OCI-LY7 (cell line): ENCODE measurements around the gene ZNF474.

Source experiments
- CTCF ChIP-seq: fragments of 200-600 bp; sonication (generic); conservative IDR thresholded peaks from 2 replicates; pipeline ENCODE4 v1.5.1; 2014; ENCODE audit warnings: mild to moderate bottlenecking, antibody characterized with exemption, low read length, moderate library complexity, mixed read lengths
- EZH2phosphoT487 ChIP-seq: fragments of 200-600 bp; sonication (generic); IDR thresholded peaks from 2 replicates; pipeline ENCODE4 v1.6.1; 2018; ENCODE audit warnings: low read depth, borderline replicate concordance, mild to moderate bottlenecking, mixed run types, antibody characterized with exemption, low read length, moderate library complexity, mixed read lengths

DNA sequence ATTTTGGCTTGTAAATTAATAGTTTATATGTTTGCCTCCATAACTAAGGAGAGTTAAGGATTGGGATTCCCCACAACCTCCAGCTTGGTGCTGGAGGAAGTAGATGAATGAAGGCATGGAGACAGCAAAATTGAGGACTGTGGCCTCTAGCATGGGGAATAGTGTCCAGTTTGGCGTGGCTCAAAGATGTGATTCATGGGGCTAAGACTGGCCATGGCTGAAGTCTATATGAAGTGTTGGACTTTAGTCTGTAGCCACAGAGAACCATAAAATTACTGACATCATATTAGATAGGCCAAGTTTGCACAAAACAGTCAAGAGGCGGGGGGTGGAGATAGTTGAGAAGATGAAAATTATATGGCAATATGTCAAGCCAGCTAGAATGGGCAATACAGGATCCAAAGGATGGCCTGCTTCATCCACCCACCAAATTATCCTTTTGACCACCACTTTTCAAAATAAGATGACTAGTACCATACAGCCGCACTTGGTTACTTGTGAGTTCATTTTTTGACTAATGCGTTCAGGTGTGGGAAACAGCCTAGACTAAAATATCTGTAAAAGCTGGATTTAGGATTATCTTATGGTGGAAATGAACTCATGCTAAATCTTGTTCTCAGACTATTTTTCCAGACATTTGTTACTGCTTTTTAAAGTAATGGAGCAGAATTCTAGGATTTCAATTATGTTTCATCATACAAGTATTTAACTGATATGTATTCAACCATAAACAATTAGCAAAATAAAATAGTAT, 40.2 kb downstream of the ZNF474 start:
- TF ChIP-seq CTCF (no peak), EZH2phosphoT487 (no peak)
